NCI-H2196 treated with DMSO at 0.1 percent for 48 hours (cell line): Measurements from ENCODE around the gene UXT.
"Not testable (repeated sequence)": the region's sequence is repeated elsewhere in the genome, so short reads cannot be mapped to it uniquely, and the experiment has no call there.

ENCODE experiments used
- DNase-seq: peaks from one replicate; lab custom pipeline; 2025; ENCODE audit not compliant: unreplicated experiment; lab: John Stamatoyannopoulos, UW

Gene UXT

GRCh38 chrX:47618923-47619485 is 40.0 kb downstream of the UXT start:
- DNase-seq, result no peak

DNA sequence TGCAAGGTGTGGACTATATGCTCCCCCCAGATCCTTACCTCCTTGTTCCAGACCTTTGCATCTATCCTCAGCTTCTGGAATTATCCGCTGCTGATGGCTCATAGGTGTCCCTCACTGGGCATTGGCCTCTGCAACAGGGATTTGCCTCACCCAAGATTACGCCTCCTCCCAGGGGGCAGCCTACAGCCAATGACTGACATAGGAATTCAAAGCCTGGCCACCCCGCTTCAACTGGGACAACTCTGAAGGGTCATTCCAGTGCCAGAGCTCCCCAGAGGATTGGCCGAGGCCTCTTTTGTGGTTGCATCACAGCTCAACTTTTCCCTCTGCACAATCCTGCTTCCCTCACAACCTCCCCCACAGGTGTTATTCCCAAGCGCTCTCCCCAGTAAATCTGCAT is 44.4 kb downstream of the UXT start:
- no peak for DNase-seq

DNA sequence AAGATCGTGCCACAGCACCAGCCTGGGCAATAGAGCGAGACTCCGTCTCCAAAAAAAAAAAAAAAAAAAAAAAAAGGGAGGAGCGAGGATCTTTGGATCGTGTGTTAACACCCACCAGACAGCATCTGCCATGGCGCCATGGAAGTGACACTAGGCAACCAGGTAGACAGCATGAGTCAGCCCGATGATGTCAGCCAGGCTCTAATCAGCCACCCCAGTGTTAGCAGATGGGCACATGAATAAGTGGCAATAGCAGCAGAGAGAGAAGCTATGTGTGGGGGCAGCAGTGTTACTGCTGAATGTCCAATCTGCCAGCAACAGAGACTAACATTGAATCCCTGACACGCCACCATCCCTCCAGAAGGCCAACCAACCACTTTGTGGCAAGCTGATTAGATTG is 45.9 kb downstream of the UXT start:
- DNase-seq, result no peak

- DNase-seq, result no peak
Measured at GRCh38 chrX:47612418-47612817, 46.6 kb downstream of the UXT start.

GRCh38 chrX:47611926-47612325 is 47.1 kb downstream of the UXT start:
- DNase-seq, result no peak

DNA sequence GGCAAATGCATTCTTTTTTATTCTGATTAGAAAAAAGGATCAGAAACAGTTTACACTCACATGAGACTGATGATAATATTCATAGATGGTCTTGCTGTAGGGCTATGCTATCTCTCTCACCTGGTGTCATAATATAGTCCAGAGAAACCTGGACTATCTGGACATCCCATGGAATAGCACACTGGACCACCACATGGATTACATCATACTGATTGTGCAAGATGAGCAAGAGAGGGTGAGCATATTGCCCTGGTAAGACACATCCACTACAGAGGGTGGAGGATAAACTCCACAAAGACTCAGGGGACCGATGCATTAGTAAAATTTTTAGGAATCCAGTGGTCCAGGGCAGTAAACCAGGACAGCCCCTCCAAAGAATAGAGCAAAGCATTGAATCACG is 47.5 kb downstream of the UXT start:
- DNase-seq, result no peak

DNA sequence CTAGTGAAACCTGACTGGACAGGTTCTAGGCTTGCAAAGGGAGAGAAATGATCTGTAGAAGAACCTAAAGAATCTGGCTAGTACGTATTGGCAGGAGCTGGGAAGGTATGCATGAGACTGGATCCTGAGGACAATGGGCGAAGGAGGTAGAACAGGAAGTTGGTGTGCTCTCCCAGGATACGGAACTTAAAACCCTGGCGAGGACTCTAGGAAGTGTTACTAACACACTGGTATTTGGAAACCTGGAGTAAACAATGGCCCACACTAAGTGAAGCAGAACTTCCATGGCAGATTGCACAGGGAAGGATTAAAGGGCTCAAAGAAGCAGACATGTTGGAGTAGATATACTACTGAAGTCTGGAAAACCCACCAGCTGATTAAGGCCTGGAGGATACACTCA is 48.5 kb downstream of the UXT start:
- no peak for DNase-seq

GRCh38 chrX:47608130-47608810 is 50.7 kb downstream of the UXT start:
- DNase-seq, result no peak

DNA sequence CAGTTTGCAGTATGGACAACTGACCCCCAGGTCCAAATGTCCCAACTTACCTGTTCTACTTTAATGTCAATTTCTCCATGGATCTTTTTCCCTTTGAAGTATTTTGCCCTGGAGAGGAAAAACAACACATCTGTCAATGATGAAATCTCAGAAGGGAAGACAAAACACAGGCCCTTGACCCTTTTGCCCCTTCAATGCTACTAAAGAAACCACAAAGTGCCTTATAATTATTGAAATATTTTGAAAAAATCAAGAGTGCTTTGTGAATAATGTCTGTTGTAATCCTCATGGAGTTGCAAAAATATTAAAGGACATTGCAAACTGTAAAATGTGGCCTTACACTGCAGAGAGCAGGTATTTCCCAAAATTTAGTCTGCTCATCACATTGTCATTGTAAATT is 51.9 kb downstream of the UXT start:
- no peak for DNase-seq

GRCh38 chrX:47605024-47605423 is 54.0 kb downstream of the UXT start:
- DNase-seq, result no peak

DNA sequence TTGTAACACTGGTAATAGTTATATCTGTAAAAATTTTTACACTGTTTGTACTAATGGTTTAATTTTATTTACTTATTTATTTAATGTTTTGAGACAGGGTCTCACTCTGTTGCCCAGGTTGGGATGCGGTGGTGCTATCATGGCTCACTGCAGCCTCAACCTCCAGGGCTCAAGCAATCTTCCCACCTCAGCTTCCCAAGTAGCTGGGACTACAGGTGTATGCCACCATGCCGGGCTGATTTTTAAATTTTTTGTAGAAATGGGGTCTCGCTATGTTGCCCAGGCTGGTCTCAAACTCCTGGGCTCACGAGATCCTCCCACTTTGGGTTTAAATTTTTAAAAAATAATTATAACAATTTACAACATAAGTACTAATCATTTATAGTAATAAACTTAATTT is 55.9 kb downstream of the UXT start:
- DNase-seq, result not testable (repeated sequence)
